Fibroblast of lung (primary cell): Measurements from ENCODE around the gene ZNF133.

Source experiments
- CTCF ChIP-seq, 2 donors: IDR thresholded peaks in 1 of 2; conservative IDR thresholded peaks in 1 of 2; 1 replicate in 1 of 2; 2 replicates in 1 of 2; pipeline ENCODE4 v1.5.1; 2011 to 2012; ENCODE audit warnings: low read length in 2 of 2, control low read depth in 1 of 2, inconsistent platforms in 1 of 2, low read depth in 1 of 2, mild to moderate bottlenecking in 1 of 2
- EZH2 ChIP-seq: IDR thresholded peaks from 2 replicates; pipeline ENCODE4 v1.5.1; 2012; ENCODE audit warnings: low read length, control low read depth, mild to moderate bottlenecking; ENCODE audit errors: missing control alignments

GRCh38 chr20:18254615-18255014 lies 33.7 kb upstream of the ZNF133 start:
- TF ChIP-seq EZH2 (no peak), CTCF (conservative IDR thresholded peaks at IDR 0.05 in 1 of 2, IDR thresholded peaks at IDR 0.05 in 1 of 2; ENCODE audit: low read depth in 1 of 2, low read length in 2 of 2) (no peak)
